GM12878 (cell line): ENCODE data around the gene NKAIN2.

ENCODE experiments used
- CTCF ChIP-seq, 3 experiments: IDR thresholded peaks in 2 of 3; conservative IDR thresholded peaks in 1 of 3; 2 replicates each; pipeline ENCODE4 v1.5.1; 2011; ENCODE audit warnings: low read depth in 3 of 3, low read length in 3 of 3, mild to moderate bottlenecking in 3 of 3, control low read depth in 2 of 3, moderate library complexity in 2 of 3, inconsistent platforms in 1 of 3, mixed read lengths in 1 of 3; ENCODE audit not compliant: control insufficient read depth in 2 of 3, insufficient read depth in 1 of 3; ENCODE audit errors: extremely low read depth in 1 of 3
- POLR2A ChIP-seq: IDR thresholded peaks from 2 replicates; pipeline ENCODE4 v1.6.1; 2011; ENCODE audit warnings: low read depth, mild to moderate bottlenecking, low read length
- TARDBP ChIP-seq: IDR thresholded peaks from 2 replicates; pipeline ENCODE4 v1.6.1; 2016; ENCODE audit warnings: borderline replicate concordance
- TF ChIP-seq, protein P1 (sequence below): fragments of 450-650 bp; IDR thresholded peaks from 2 replicates; pipeline ENCODE4 v1.6.1; 2017; ENCODE audit warnings: mild to moderate bottlenecking

DNA sequence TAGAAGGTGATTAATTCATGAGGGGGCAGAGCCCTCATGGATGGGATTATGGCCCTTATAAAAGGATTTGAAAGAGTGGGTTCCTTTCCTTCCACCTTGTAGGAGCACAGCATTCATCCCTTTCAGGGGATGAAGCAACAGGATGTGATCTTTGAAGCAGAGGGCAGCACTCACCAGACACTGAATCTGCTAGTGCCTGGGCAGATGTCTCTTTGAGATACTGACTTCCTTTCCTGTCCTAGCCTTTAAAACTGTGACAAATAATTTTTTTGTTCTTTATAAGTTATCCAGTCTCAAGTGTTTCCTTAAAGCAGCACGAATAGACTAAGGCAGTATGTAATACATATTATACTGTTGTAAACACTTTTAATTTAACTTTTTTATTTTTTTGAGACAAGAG lies 620.0 kb downstream of the NKAIN2 start:
- TF ChIP-seq, protein P1, sequence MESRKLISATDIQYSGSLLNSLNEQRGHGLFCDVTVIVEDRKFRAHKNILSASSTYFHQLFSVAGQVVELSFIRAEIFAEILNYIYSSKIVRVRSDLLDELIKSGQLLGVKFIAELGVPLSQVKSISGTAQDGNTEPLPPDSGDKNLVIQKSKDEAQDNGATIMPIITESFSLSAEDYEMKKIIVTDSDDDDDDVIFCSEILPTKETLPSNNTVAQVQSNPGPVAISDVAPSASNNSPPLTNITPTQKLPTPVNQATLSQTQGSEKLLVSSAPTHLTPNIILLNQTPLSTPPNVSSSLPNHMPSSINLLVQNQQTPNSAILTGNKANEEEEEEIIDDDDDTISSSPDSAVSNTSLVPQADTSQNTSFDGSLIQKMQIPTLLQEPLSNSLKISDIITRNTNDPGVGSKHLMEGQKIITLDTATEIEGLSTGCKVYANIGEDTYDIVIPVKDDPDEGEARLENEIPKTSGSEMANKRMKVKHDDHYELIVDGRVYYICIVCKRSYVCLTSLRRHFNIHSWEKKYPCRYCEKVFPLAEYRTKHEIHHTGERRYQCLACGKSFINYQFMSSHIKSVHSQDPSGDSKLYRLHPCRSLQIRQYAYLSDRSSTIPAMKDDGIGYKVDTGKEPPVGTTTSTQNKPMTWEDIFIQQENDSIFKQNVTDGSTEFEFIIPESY = no peak
- TF ChIP-seq CTCF (IDR thresholded peaks at IDR 0.05 in 2 of 3, conservative IDR thresholded peaks at IDR 0.05 in 1 of 3; ENCODE audit: control insufficient read depth in 2 of 3, extremely low read depth in 1 of 3, insufficient read depth in 1 of 3, low read depth in 3 of 3, low read length in 3 of 3) (no peak), POLR2A (no peak), TARDBP (no peak)
